HG02642 (cell line): Measurements from ENCODE around the gene CTNND2.

ENCODE experiments used
- ATAC-seq: cut with Tn5 transposase; IDR thresholded peaks from one replicate; pipeline ENCODE4 v1.9.1; 2021; ENCODE audit warnings: mild to moderate bottlenecking; ENCODE audit not compliant: unreplicated experiment, poor library complexity

CTNND2 gene

GRCh38 chr5:11607944-11608483, 296.2 kb downstream of the CTNND2 start:
- ATAC-seq, result no peak

- no peak for ATAC-seq
Measured at GRCh38 chr5:11602298-11602697, 301.9 kb downstream of the CTNND2 start.

GRCh38 chr5:11599499-11599898, 304.7 kb downstream of the CTNND2 start:
- no peak for ATAC-seq

- ATAC-seq, result no peak
Measured at GRCh38 chr5:11596657-11597071, 307.6 kb downstream of the CTNND2 start.

GRCh38 chr5:11596185-11596584, 308.1 kb downstream of the CTNND2 start:
- ATAC-seq, result no peak

- no peak for ATAC-seq
Measured at GRCh38 chr5:11595045-11595444, 309.2 kb downstream of the CTNND2 start.

- no peak for ATAC-seq
Measured at GRCh38 chr5:11594021-11594420, 310.2 kb downstream of the CTNND2 start.

GRCh38 chr5:11590475-11590874, 313.8 kb downstream of the CTNND2 start:
- ATAC-seq, result no peak

- no peak for ATAC-seq
Measured at GRCh38 chr5:11588803-11589202, 315.4 kb downstream of the CTNND2 start.

GRCh38 chr5:11584017-11584416, 320.2 kb downstream of the CTNND2 start:
- no peak for ATAC-seq

- no peak for ATAC-seq
Measured at GRCh38 chr5:11579351-11579750, 324.9 kb downstream of the CTNND2 start.

GRCh38 chr5:11574787-11575186, 329.5 kb downstream of the CTNND2 start:
- ATAC-seq, result no peak

GRCh38 chr5:11573140-11573992, 330.9 kb downstream of the CTNND2 start:
- ATAC-seq, result no peak

GRCh38 chr5:11564706-11565105, 339.5 kb downstream of the CTNND2 start:
- no peak for ATAC-seq

GRCh38 chr5:11563822-11564221, 340.4 kb downstream of the CTNND2 start:
- ATAC-seq, result no peak

- no peak for ATAC-seq
Measured at GRCh38 chr5:11560915-11561697, 343.1 kb downstream of the CTNND2 start.

GRCh38 chr5:11557063-11557462, 347.2 kb downstream of the CTNND2 start:
- no peak for ATAC-seq

GRCh38 chr5:11555171-11555570, 349.1 kb downstream of the CTNND2 start:
- no peak for ATAC-seq

- no peak for ATAC-seq
Measured at GRCh38 chr5:11547730-11548129, 356.5 kb downstream of the CTNND2 start.

- no peak for ATAC-seq
Measured at GRCh38 chr5:11547140-11547539, 357.1 kb downstream of the CTNND2 start.

GRCh38 chr5:11540112-11540511, 364.1 kb downstream of the CTNND2 start:
- no peak for ATAC-seq
